GM12878 (cell line): ENCODE results near the gene TOR1AIP1. TPM values are rescaled to one million over a fixed set of nuclear protein-coding genes. Genes with fewer than 3 reads are reported as not detected.

Experiments
- ATAC-seq: fragments of 200-7000 bp; cut with Tn5 transposase; 3 replicates; pipeline ENCODE4 v1.9.1; 2020; ENCODE audit warnings: mild to moderate bottlenecking, moderate library complexity
- BruUV-seq: library from RNA; stranded (reverse); fragments of 400-500 nt; replicated peaks from 2 replicates; lab custom pipeline; 2021; lab: Mats Ljungman, UMichigan
- CTCF ChIA-PET: fragments of 300-600 bp; sonication (Branson Sonifier 250); formaldehyde crosslinking; extraction: SDS; loops from one replicate; lab custom pipeline; 2021; ENCODE audit warnings: inconsistent platforms; lab: Yijun Ruan, JAX
- POLR2A ChIA-PET: fragments of 350-600 bp; formaldehyde crosslinking; extraction: SDS; loops from one replicate; lab custom pipeline; 2021; ENCODE audit warnings: inconsistent platforms; lab: Charles Lee
- RAD21 ChIA-PET: fragments of 300-600 bp; sonication (Branson Sonifier 250); formaldehyde crosslinking; loops from one replicate; lab custom pipeline; 2023; ENCODE audit warnings: antibody characterized with exemption; ENCODE audit not compliant: unreplicated experiment; lab: Charles Lee
- SMC1A ChIA-PET: fragments of 300-600 bp; sonication (Branson Sonifier 250); formaldehyde crosslinking; loops from one replicate; lab custom pipeline; 2023; ENCODE audit not compliant: unreplicated experiment, uncharacterized antibody; lab: Charles Lee
- DNase-seq: peaks from one replicate; pipeline ENCODE4 v3.0.0-alpha.2; 2011; ENCODE audit warnings: low read depth, low spot score
- FAIRE-seq: peaks from 3 replicates; lab custom pipeline; 2011; peaks lifted over from hg19 to GRCh38; lab: Jason Lieb, UNC
- H2AFZ ChIP-seq: 2 replicates; pipeline ENCODE4 v1.6.0; 2011; ENCODE audit warnings: low read depth, low read length, control low read depth; ENCODE audit not compliant: control insufficient read depth
- H3K27ac ChIP-seq: 2 replicates; pipeline ENCODE4 v1.5.1; 2011; ENCODE audit warnings: control low read depth; ENCODE audit not compliant: control insufficient read depth, insufficient read depth
- H3K27me3 ChIP-seq, 2 experiments: replicated peaks in 1 of 2; 2 replicates each; pipeline versions ENCODE4 v1.6.0 to v1.6.1; 2011; ENCODE audit warnings: low read length in 1 of 2; ENCODE audit not compliant: control insufficient read depth in 2 of 2, insufficient read depth in 2 of 2
- H3K36me3 ChIP-seq, 2 experiments: 2 replicates each; pipeline ENCODE4 v1.5.1; 2011; ENCODE audit warnings: low read length in 1 of 2; ENCODE audit not compliant: control insufficient read depth in 2 of 2, insufficient read depth in 2 of 2
- H3K4me1 ChIP-seq: 2 replicates; pipeline ENCODE4 v1.6.1; 2011; ENCODE audit warnings: mild to moderate bottlenecking, low read length, moderate library complexity, mixed read lengths; ENCODE audit not compliant: control insufficient read depth, insufficient read depth
- H3K4me2 ChIP-seq: 2 replicates; pipeline ENCODE4 v1.6.0; 2011; ENCODE audit warnings: control low read depth; ENCODE audit not compliant: control insufficient read depth, insufficient read depth
- H3K4me3 ChIP-seq: fragments of 200-600 bp; sonication (generic); 2 replicates; pipeline ENCODE4 v1.5.1; 2016
- H3K79me2 ChIP-seq: 2 replicates; pipeline ENCODE4 v1.6.0; 2011; ENCODE audit warnings: low read length; ENCODE audit not compliant: control insufficient read depth, insufficient read depth
- H3K9ac ChIP-seq: 2 replicates; pipeline ENCODE4 v1.8.0; 2011; ENCODE audit warnings: low read length, control low read depth, mixed read lengths; ENCODE audit not compliant: control insufficient read depth, insufficient read depth
- H3K9me3 ChIP-seq: replicated peaks from 3 replicates; pipeline ENCODE4 v1.5.1; 2011; ENCODE audit warnings: mild to moderate bottlenecking, low read length; ENCODE audit not compliant: control insufficient read depth, insufficient read depth
- H4K20me1 ChIP-seq: 2 replicates; pipeline ENCODE4 v1.6.0; 2011; ENCODE audit not compliant: control insufficient read depth, insufficient read depth
- WGBS: methylation state at CpG from one replicate; pipeline ENCODE4 v1.1.6; 2016; ENCODE audit warnings: low lambda C conversion rate; ENCODE audit not compliant: insufficient replicate concordance, insufficient coverage; ENCODE audit errors: missing lambda C conversion rate; 5-methylcytosine and 5-hydroxymethylcytosine counted together
- in situ Hi-C: fragments of 300-500 bp; cut with MboI; formaldehyde crosslinking; loops from 9 replicates; pipeline ENCODE4 v1.14.3; 2018; ENCODE audit warnings: mixed read lengths
- intact Hi-C: fragments of 100-400 bp; cut with micrococcal nuclease; formaldehyde crosslinking; loops from one replicate; pipeline ENCODE4 v1.14.2; 2022; ENCODE audit not compliant: unreplicated experiment
- polyA plus RNA-seq, 11 experiments: library from polyadenylated mRNA; depleted of rRNA in 4 of 11; unstranded in 6 of 11; stranded (reverse) in 5 of 11; fragments of >200 nt; fragmentation: Nextera tagmentation in 4 of 11; fragmentation: Illumina TruSeq in 1 of 11; extraction: Ambion mirVana in 4 of 11; extraction: Trizol in 1 of 11; gene quantifications; 1 replicate in 1 of 11; 2 replicates in 10 of 11; pipeline versions ENCODE4 v1.2.1 to v1.2.3, GENCODE V29; 2011 to 2016; ENCODE audit warnings: inconsistent platforms in 2 of 11, missing spikeins in 2 of 11, low read depth in 1 of 11
- total RNA-seq, 4 experiments: library from RNA; depleted of rRNA in 3 of 4; stranded (reverse); fragments of >200 nt in 3 of 4; fragmentation: Illumina TruSeq in 1 of 4; extraction: Trizol in 1 of 4; gene quantifications; 2 replicates each; pipeline versions ENCODE4 v1.2.1 to v1.2.3, GENCODE V29; 2013 to 2021
- TF ChIP-seq, protein P1 (sequence below): IDR thresholded peaks from 2 replicates; pipeline ENCODE4 v1.6.1; 2011; ENCODE audit warnings: borderline replicate concordance, low read depth, mild to moderate bottlenecking, moderate library complexity, mixed read lengths, low read length; ENCODE audit not compliant: insufficient read depth; ENCODE audit errors: extremely low read length
- TF ChIP-seq, protein P2 (sequence below): fragments of 450-650 bp; IDR thresholded peaks from 2 replicates; pipeline ENCODE4 v1.6.1; 2017; ENCODE audit warnings: mild to moderate bottlenecking

TOR1AIP1 gene
- total and polyA plus RNA-seq, 10 of the 15 experiments (the other 5 are each of a cell fraction or from before 2014, with no cell fraction given): 14.8 to 36.0 (median 25.8) TPM

DNA sequence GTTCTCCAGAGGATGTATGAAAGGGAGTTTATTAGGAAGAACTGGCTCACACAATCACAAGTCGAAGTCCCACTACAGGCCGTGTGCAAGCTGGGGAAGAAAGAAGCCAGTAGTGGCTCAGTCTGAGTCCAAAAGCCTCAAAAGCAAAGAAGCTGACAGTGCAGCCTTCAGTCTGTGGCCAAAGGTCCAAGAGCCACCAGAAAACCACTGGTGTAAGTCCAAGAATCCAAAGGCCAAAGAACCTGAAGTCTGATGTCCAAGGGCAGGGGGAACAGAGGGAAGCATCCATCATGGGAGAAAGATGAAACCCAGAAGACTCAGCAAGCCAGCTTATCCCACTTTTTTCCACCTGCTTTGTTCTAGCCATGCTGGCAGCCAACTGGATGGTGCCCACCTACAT is 51.1 kb downstream of the TOR1AIP1 start:
- WGBS: 77% methylated on average over 2 of the region's 2 CpGs
- DNase-seq (no peak), ATAC-seq (no peak), FAIRE-seq (no peak)
- POLR2A ChIA-PET: no interaction called here
- Histone ChIP-seq H3K27ac (no peak overlapping the region), H3K9ac (no peak overlapping the region), H3K79me2 (no peaks in the 10 kb centered on the region), H2AFZ (peak overlapping the region; percentile 3; the same call in 1 of the 2 replicates), H3K4me1 (no peaks in the 10 kb centered on the region), H3K27me3 (no peaks in the 10 kb centered on the region), H3K36me3 (no peaks in the 10 kb centered on the region), H3K4me3 (no peak overlapping the region), H3K4me2 (no peak overlapping the region), H3K9me3 (no peaks in the 10 kb centered on the region), H4K20me1 (no peaks in the 10 kb centered on the region)
- intact Hi-C loops: no loop called here
- BruUV-seq: no TSS peak
- TF ChIP-seq, protein P1, sequence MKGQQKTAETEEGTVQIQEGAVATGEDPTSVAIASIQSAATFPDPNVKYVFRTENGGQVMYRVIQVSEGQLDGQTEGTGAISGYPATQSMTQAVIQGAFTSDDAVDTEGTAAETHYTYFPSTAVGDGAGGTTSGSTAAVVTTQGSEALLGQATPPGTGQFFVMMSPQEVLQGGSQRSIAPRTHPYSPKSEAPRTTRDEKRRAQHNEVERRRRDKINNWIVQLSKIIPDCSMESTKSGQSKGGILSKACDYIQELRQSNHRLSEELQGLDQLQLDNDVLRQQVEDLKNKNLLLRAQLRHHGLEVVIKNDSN: no peak
- TF ChIP-seq, protein P2, sequence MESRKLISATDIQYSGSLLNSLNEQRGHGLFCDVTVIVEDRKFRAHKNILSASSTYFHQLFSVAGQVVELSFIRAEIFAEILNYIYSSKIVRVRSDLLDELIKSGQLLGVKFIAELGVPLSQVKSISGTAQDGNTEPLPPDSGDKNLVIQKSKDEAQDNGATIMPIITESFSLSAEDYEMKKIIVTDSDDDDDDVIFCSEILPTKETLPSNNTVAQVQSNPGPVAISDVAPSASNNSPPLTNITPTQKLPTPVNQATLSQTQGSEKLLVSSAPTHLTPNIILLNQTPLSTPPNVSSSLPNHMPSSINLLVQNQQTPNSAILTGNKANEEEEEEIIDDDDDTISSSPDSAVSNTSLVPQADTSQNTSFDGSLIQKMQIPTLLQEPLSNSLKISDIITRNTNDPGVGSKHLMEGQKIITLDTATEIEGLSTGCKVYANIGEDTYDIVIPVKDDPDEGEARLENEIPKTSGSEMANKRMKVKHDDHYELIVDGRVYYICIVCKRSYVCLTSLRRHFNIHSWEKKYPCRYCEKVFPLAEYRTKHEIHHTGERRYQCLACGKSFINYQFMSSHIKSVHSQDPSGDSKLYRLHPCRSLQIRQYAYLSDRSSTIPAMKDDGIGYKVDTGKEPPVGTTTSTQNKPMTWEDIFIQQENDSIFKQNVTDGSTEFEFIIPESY: no peak
- SMC1A ChIA-PET: interaction anchor here (0.8 to 2.0 kb wide), 6 partner anchors 9 to 119 kb away, joined by 3 to 4 read pairs (median 3); no protein-coding TSS in a partner anchor
- CTCF ChIA-PET: interaction anchor here (0.6 to 2.0 kb wide), 4 partner anchors 15 to 693 kb away, joined by 3 to 7 read pairs (median 5); no protein-coding TSS in a partner anchor
- RAD21 ChIA-PET: no interaction called here
- in situ Hi-C loops: no loop called here
